ENCODE measurements around the gene RBKS.

The RBKS gene

GRCh38 chr2:27857417-27858172, 32.6 kb downstream of the RBKS start:
- no peak for TF ChIP-seq CTCF (IDR thresholded peaks at IDR 0.05; ENCODE audit: extremely low read depth, missing control alignments)
- no peak for DNase-seq (ENCODE audit: low spot score)

- TF ChIP-seq CTCF (IDR thresholded peaks at IDR 0.05; ENCODE audit: extremely low read depth, missing control alignments): no peak
- no peak for DNase-seq (ENCODE audit: low spot score)
Observed at GRCh38 chr2:27856956-27857355, 33.2 kb downstream of the RBKS start.

GRCh38 chr2:27856386-27856785, 33.8 kb downstream of the RBKS start:
- DNase-seq (ENCODE audit: low spot score): no peak
- no peak for TF ChIP-seq CTCF (IDR thresholded peaks at IDR 0.05; ENCODE audit: extremely low read depth, missing control alignments)

GRCh38 chr2:27855476-27855875, 34.7 kb downstream of the RBKS start:
- no peak for DNase-seq (ENCODE audit: low spot score)
- no peak for TF ChIP-seq CTCF (IDR thresholded peaks at IDR 0.05; ENCODE audit: extremely low read depth, missing control alignments)

- DNase-seq (ENCODE audit: low spot score): no peak
- TF ChIP-seq CTCF (IDR thresholded peaks at IDR 0.05; ENCODE audit: extremely low read depth, missing control alignments): no peak
Observed at GRCh38 chr2:27854229-27854862, 35.8 kb downstream of the RBKS start.

GRCh38 chr2:27852691-27853090, 37.5 kb downstream of the RBKS start:
- DNase-seq (ENCODE audit: low spot score): no peak
- no peak for TF ChIP-seq CTCF (IDR thresholded peaks at IDR 0.05; ENCODE audit: extremely low read depth, missing control alignments)

- DNase-seq (ENCODE audit: low spot score): no peak
- TF ChIP-seq CTCF (IDR thresholded peaks at IDR 0.05; ENCODE audit: extremely low read depth, missing control alignments): no peak
Observed at GRCh38 chr2:27849558-27850205, 40.5 kb downstream of the RBKS start.

All from GM20000 (cell line).